Gastroesophageal sphincter (tissue), 4 donors: ENCODE data around the gene TESK2. TPM values are rescaled to one million over a fixed set of nuclear protein-coding genes. Genes with fewer than 3 reads are reported as not detected.
A peak's percentile ranks its signal among the peaks of the same experiment; 100 is the strongest.

Source experiments
- ATAC-seq: fragments of 150-250 bp; one replicate; pipeline ENCODE4 v1.9.1; 2016; ENCODE audit warnings: mild to moderate bottlenecking, moderate library complexity
- H3K27ac ChIP-seq, 4 donors: fragments of 200-600 bp; sonication (generic) in 3 of 4; 1 replicate in 3 of 4; 2 replicates in 1 of 4; pipeline ENCODE4 v1.5.1; 2016 to 2019
- H3K27me3 ChIP-seq: fragments of 200-600 bp; sonication (generic); one replicate; pipeline ENCODE4 v1.5.1; 2019
- H3K36me3 ChIP-seq, 2 donors: fragments of 200-600 bp; sonication (generic); one replicate each; pipeline ENCODE4 v1.5.1; 2019; ENCODE audit warnings: control low read depth in 1 of 2
- H3K4me1 ChIP-seq, 3 donors: fragments of 200-600 bp; sonication (generic); 1 replicate in 2 of 3; 2 replicates in 1 of 3; pipeline ENCODE4 v1.5.1; 2016 to 2019; ENCODE audit warnings: control low read depth in 2 of 3
- H3K4me3 ChIP-seq, 2 donors: fragments of 200-600 bp; sonication (generic); one replicate each; pipeline ENCODE4 v1.5.1; 2019; ENCODE audit warnings: mild to moderate bottlenecking in 1 of 2, moderate library complexity in 1 of 2
- H3K9me3 ChIP-seq, 3 donors: fragments of 200-600 bp; sonication (generic); one replicate each; pipeline ENCODE4 v1.5.1; 2017 to 2019; ENCODE audit warnings: control low read depth in 2 of 3
- EP300 ChIP-seq: sonication (generic); formaldehyde crosslinking; IDR thresholded peaks from one replicate; pipeline ENCODE4 v1.6.1; 2017; ENCODE audit warnings: antibody characterized with exemption, mild to moderate bottlenecking
- POLR2A ChIP-seq, 2 donors: fragments of 450-650 bp; IDR thresholded peaks; one replicate each; pipeline ENCODE4 v1.6.1; 2017; ENCODE audit warnings: antibody characterized with exemption in 2 of 2, mild to moderate bottlenecking in 2 of 2, moderate library complexity in 1 of 2
- POLR2AphosphoS5 ChIP-seq: sonication (generic); formaldehyde crosslinking; IDR thresholded peaks from one replicate; pipeline ENCODE4 v1.6.1; 2017; ENCODE audit warnings: antibody characterized with exemption
- WGBS, 2 donors: methylation state at CpG; one replicate each; pipeline ENCODE4 v1.1.5; 2018; ENCODE audit warnings: low coverage in 1 of 2; 5-methylcytosine and 5-hydroxymethylcytosine counted together
- total RNA-seq, 4 donors: library from RNA; depleted of rRNA; stranded (reverse); fragments of >200 nt; gene quantifications; one replicate each; pipeline ENCODE4 v1.1.0, GENCODE V29; 2016
- TF ChIP-seq, protein P1 (sequence below), 4 experiments: fragments of 200-600 bp in 2 of 4; fragments of 450-650 bp in 2 of 4; sonication (generic) in 1 of 4; IDR thresholded peaks; one replicate each; pipeline ENCODE4 v1.5.1; 2017 to 2019; ENCODE audit warnings: antibody characterized with exemption in 4 of 4, mild to moderate bottlenecking in 2 of 4, moderate library complexity in 2 of 4

TESK2 gene
- total RNA-seq, 4 donors from 2014 or later = 3.9 to 8.6 (median 4.8) TPM

DNA sequence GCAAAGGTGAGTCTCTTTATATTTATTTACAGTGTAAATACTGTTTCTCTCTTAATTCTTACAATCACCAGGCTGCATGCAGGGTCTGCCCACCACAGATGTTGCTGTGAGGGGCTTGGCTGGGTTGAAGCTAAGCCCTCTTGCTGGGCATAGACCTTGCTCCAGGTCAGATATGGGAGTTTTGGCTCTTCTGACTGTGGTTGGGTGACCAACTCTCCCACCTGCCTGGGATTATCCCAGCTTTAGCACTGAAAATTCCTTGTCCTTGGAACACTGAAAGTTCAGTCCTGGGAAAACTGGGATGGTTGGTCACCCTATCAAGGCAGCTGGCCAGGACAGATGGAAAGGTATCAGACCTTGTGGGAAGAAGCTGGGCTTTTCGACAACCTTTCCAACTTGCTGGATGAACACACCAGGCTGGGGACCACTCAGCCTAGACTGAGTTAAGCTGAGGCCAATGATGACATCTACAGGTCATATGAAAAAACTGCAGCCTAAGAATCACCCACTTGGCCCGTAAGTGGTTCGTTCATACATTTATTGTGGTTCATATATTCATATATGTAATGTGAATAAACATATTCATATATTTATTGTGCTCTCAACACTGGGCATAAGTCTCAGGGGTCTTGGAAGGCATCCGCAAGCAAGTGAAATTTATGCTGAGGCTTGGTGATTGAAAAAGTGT is 190.8 kb downstream of the TESK2 start:
- Histone ChIP-seq H3K27ac (no peak overlapping the region), H3K27me3 (no peaks in the 10 kb centered on the region), H3K4me3 (no peak overlapping the region), H3K9me3 (no peaks in the 10 kb centered on the region), H3K36me3 (no peaks in the 10 kb centered on the region), H3K4me1 (peaks cover 0 to 25% (median 6%) of the 10 kb centered on the region in 3 donors)
- TF ChIP-seq EP300 = no peak
- no peak for TF ChIP-seq POLR2A (IDR thresholded peaks at IDR 0.05)
- no peak for TF ChIP-seq POLR2AphosphoS5
- TF ChIP-seq, protein P1, sequence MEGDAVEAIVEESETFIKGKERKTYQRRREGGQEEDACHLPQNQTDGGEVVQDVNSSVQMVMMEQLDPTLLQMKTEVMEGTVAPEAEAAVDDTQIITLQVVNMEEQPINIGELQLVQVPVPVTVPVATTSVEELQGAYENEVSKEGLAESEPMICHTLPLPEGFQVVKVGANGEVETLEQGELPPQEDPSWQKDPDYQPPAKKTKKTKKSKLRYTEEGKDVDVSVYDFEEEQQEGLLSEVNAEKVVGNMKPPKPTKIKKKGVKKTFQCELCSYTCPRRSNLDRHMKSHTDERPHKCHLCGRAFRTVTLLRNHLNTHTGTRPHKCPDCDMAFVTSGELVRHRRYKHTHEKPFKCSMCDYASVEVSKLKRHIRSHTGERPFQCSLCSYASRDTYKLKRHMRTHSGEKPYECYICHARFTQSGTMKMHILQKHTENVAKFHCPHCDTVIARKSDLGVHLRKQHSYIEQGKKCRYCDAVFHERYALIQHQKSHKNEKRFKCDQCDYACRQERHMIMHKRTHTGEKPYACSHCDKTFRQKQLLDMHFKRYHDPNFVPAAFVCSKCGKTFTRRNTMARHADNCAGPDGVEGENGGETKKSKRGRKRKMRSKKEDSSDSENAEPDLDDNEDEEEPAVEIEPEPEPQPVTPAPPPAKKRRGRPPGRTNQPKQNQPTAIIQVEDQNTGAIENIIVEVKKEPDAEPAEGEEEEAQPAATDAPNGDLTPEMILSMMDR (IDR thresholded peaks at IDR 0.05) = peak; percentile 59 to 81 (median 76)
- ATAC-seq = no peak
- WGBS, 2 donors = 0 to 4% methylated on average over 3 to 4 of the region's 4 CpGs

DNA sequence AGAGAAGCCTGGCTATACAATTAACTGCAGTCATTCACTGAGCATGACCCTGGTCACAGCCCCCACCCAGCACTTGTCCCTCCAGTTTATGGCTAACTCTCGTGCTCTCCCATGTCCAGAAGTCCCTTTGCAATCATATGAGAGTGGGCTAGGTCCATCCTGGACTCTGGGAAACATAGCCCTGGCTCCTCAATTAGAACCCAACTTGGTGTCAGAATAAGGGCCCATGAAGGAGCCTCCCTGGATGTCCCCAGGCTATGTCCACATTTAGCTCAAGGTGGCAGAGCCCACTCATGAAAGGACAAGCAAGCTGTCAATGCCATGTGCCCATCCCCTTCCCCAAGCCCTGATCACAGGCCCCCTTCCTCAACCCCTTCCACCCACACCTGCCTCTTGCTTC is 191.7 kb downstream of the TESK2 start:
- 88% methylated on average over 1 of the region's 1 CpG; no CpG with 5 or more reads in 1 of the 2 donors for WGBS, 2 donors
- H3K27me3 ChIP-seq = no peaks in the 10 kb centered on the region
- no peak for ATAC-seq
- no peak overlapping the region for H3K27ac ChIP-seq
- no peaks in the 10 kb centered on the region for H3K9me3 ChIP-seq
- peaks cover 0 to 18% (median 1%) of the 10 kb centered on the region in 3 donors for H3K4me1 ChIP-seq
- no peaks in the 10 kb centered on the region for H3K36me3 ChIP-seq
- H3K4me3 ChIP-seq = no peak overlapping the region
- TF ChIP-seq EP300 (no peak), POLR2AphosphoS5 (no peak), POLR2A (IDR thresholded peaks at IDR 0.05) (no peak)
- TF ChIP-seq, protein P1 (IDR thresholded peaks at IDR 0.05) = no peak

DNA sequence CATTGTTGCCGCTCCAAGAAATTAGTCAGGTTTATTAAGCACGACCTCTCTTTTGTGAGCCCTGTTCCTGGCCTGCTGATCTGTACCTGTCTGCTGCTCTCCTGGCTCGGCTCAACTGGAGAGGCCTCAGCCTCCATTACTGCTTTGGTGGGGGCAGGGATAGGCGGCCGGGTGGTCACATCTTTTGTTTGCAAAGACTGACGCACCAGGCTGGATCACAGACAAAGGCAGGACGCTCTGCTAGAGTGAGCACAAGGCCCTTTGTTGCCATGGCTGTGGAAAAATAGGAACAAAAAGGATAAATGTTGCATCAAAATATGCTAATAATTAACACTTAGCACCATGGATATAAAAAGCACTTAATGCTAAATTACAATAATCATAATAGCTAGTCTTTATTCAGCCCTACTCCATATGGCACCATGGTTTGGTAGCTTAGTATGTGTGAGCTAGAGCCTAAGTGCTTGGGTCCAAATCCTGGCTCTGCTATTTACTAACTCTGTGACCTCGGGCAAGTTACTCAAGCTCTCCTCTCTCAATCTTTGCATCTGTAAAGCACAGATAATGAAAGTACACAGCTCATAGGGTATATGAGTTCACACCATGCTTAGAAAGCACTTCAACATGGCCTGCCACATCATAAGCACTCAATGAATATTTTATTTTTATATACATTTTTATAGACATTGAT is 193.2 kb downstream of the TESK2 start:
- no peak overlapping the region for H3K4me3 ChIP-seq
- no peaks in the 10 kb centered on the region for H3K36me3 ChIP-seq
- TF ChIP-seq EP300 (no peak), POLR2A (IDR thresholded peaks at IDR 0.05) (no peak), POLR2AphosphoS5 (no peak)
- TF ChIP-seq, protein P1 (IDR thresholded peaks at IDR 0.05) = no peak
- no peak overlapping the region for H3K27ac ChIP-seq
- no peak for ATAC-seq
- peaks cover 0 to 10% (median 0%) of the 10 kb centered on the region in 3 donors for H3K4me1 ChIP-seq
- no peaks in the 10 kb centered on the region for H3K9me3 ChIP-seq
- H3K27me3 ChIP-seq = no peaks in the 10 kb centered on the region
- WGBS, 2 donors = 64 to 66% methylated on average over 4 of the region's 8 CpGs

Other genes with a start within 250 kb of the TESK2 start
- gene HPDL, start 164.3 kb downstream of the TESK2 start, total RNA-seq = under 1 TPM in 3 of 4 donors, not detected in 1; 0.35 to 0.93 (median 0.40) TPM
- gene TOE1, start 151.0 kb downstream of the TESK2 start, total RNA-seq = 1 to 10 TPM; 7.0 to 9.9 (median 8.4) TPM
- 10 to 100 TPM; 15.3 to 22.6 (median 18.0) TPM for gene MUTYH, start 150.7 kb downstream of the TESK2 start, total RNA-seq
- 1 to 10 TPM in 1 of 4 donors, under 1 TPM in 2, not detected in 1; 0.27 to 1.7 (median 0.89) TPM for gene CCDC163, start 8.9 kb upstream of the TESK2 start, total RNA-seq
- 1 to 10 TPM; 1.2 to 5.1 (median 1.7) TPM for gene MMACHC, start 9.1 kb upstream of the TESK2 start, total RNA-seq
- 100 to 1,000 TPM; 305 to 575 (median 359) TPM for gene PRDX1, start 30.7 kb upstream of the TESK2 start, total RNA-seq
- 10 to 100 TPM; 43.0 to 56.9 (median 46.5) TPM for gene AKR1A1, start 59.7 kb upstream of the TESK2 start, total RNA-seq
- 10 to 100 TPM; 44.3 to 79.7 (median 54.2) TPM for gene NASP, start 92.9 kb upstream of the TESK2 start, total RNA-seq
- 1 to 10 TPM; 1.2 to 4.7 (median 1.6) TPM for gene CCDC17, start 132.9 kb upstream of the TESK2 start, total RNA-seq
- gene GPBP1L1, start 195.4 kb upstream of the TESK2 start, total RNA-seq = 100 to 1,000 TPM in 3 of 4 donors, 10 to 100 TPM in 1; 98.6 to 147 (median 115) TPM
- 10 to 100 TPM; 10.6 to 27.1 (median 21.9) TPM for gene TMEM69, start 197.0 kb upstream of the TESK2 start, total RNA-seq